ENCODE measurements around the gene FAM229A.

Gene FAM229A

DNA sequence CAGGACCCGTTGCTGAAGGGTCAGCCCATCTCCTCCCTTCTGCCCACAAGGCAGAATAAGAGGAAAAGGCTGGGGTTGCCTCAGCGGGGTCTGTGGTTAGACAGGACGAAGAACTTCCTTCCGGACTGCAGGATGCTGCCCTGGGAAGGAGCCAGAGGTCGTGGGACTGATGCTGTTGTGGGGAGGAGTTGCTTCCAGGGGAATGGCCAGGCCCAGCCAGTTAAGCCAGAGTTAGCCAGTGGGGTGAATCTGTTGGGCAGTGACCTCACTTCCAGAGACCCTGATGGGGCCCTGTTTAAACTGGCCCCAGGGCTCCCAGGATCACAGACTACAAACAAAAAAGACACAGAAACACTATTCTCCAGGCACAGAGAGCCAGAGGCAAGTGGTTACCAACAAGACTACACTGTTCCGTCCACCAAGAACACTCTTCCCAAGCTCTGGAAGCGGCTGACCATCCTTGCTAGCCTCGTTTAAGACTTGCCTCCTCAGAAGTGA, 13.0 kb downstream of the FAM229A start:
- TF ChIP-seq, protein P1, sequence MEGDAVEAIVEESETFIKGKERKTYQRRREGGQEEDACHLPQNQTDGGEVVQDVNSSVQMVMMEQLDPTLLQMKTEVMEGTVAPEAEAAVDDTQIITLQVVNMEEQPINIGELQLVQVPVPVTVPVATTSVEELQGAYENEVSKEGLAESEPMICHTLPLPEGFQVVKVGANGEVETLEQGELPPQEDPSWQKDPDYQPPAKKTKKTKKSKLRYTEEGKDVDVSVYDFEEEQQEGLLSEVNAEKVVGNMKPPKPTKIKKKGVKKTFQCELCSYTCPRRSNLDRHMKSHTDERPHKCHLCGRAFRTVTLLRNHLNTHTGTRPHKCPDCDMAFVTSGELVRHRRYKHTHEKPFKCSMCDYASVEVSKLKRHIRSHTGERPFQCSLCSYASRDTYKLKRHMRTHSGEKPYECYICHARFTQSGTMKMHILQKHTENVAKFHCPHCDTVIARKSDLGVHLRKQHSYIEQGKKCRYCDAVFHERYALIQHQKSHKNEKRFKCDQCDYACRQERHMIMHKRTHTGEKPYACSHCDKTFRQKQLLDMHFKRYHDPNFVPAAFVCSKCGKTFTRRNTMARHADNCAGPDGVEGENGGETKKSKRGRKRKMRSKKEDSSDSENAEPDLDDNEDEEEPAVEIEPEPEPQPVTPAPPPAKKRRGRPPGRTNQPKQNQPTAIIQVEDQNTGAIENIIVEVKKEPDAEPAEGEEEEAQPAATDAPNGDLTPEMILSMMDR (IDR thresholded peaks at IDR 0.05; ENCODE audit: borderline replicate concordance, control extremely low read depth, extremely low read depth, insufficient read depth, missing control alignments): no peak
- in situ Hi-C loops (cut with MboI; ENCODE audit: low sequenced_read_pairs, unreplicated experiment): no loop called here
- no peak for DNase-seq (ENCODE audit: low spot score)

DNA sequence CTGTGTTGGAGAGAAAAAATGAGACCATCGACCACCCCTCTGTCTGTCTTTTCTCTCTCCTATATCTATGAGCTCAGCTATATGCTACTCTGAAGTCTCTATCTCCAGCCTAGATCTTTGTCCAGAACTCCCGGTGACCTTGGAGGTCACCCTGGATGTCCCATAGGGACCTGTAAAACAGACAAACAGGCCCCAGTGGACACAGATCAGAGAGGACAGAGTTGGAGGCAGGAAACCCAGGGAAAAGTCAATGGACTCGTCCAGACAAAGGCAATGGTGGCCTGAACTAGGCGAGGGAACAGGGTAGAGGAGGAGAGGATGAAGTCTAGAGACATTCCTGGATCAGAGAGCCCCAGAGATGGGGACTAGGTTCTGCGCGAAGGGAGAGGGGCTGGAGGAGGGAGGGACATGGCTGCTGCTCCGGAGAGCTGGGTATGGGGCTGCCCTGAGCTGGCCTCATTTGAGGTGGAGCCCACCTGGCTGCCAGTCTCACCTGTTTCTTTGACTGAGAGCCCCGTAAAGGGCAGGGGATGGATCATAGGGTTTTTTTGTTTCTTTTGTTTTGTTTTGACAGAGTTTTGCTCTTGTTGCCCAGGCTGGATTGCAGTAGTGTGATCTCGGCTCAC, 15.6 kb downstream of the FAM229A start:
- DNase-seq (ENCODE audit: low spot score): no peak
- in situ Hi-C loops (cut with MboI; ENCODE audit: low sequenced_read_pairs, unreplicated experiment): no loop called here
- TF ChIP-seq, protein P1 (IDR thresholded peaks at IDR 0.05; ENCODE audit: borderline replicate concordance, control extremely low read depth, extremely low read depth, insufficient read depth, missing control alignments): no peak

DNA sequence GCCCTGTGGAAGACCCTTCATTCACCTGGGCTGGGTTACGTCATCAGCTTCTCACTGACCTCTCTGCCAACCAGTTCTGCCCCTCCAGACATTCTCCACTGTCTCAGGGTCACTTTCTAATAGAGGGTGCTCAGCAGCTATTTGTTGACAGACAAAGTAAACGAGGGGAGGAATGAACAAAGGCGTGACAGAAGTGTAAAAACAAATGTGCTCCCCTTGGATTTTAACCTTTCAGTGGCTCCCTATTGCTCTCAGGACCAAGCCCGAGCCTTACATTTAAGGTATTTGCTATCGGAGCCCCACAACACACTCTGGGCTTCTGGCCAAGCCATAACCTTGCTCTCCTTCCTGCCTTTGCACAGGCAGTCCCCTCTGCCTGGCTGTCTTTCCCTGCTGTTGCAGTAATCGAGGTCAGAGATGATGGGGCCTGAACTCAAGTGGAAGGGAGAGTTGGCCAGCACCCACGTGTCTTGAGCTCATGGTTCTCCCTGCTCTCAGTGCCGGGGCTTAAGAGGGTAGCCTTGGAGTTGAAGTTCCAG, 16.9 kb downstream of the FAM229A start:
- DNase-seq (ENCODE audit: low spot score): no peak
- TF ChIP-seq, protein P1 (IDR thresholded peaks at IDR 0.05; ENCODE audit: borderline replicate concordance, control extremely low read depth, extremely low read depth, insufficient read depth, missing control alignments): no peak
- in situ Hi-C loops (cut with MboI; ENCODE audit: low sequenced_read_pairs, unreplicated experiment): no loop called here

DNA sequence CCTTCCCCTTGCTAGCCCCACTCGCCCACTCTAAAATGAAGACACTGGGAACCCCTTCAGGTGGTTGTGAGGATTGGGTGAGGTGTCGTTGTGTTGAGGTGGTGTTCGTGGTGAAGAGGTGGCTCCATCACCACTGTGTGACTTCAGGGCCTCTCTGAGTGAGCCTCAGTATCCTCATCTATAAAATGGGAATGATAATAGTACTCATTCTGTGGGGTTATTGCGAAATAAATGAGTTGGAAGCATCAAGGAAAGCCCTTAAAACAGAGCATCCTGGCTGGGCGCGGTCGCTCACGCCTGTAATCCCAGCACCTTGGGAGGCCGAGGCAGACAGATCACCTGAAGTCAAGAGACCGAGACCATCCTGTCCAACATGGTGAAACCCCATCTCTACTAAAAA, 19.6 kb downstream of the FAM229A start:
- TF ChIP-seq, protein P1 (IDR thresholded peaks at IDR 0.05; ENCODE audit: borderline replicate concordance, control extremely low read depth, extremely low read depth, insufficient read depth, missing control alignments): no peak
- in situ Hi-C loops (cut with MboI; ENCODE audit: low sequenced_read_pairs, unreplicated experiment): no loop called here
- DNase-seq (ENCODE audit: low spot score): no peak

DNA sequence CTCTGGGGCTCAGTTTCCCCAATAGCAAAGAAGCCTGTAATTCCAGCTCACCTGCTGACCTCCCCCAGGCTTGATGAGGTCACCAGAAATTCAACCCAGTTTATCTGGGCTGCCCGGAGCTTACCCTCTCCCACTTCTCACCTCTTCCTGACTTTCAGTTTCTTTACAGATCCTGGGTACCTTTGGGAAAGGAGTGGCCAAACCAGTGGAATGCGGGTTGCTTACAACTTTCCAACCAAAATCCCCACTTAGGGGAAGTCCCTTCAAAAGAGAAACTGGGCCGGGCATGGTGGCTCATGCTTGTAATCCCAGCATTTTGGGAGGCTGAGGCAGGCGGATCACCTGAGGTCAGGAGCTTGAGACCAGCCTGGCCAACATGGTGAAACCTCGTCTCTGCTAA, 20.3 kb downstream of the FAM229A start:
- no peak for DNase-seq (ENCODE audit: low spot score)
- in situ Hi-C loops (cut with MboI; ENCODE audit: low sequenced_read_pairs, unreplicated experiment): no loop called here
- TF ChIP-seq, protein P1 (IDR thresholded peaks at IDR 0.05; ENCODE audit: borderline replicate concordance, control extremely low read depth, extremely low read depth, insufficient read depth, missing control alignments): no peak

DNA sequence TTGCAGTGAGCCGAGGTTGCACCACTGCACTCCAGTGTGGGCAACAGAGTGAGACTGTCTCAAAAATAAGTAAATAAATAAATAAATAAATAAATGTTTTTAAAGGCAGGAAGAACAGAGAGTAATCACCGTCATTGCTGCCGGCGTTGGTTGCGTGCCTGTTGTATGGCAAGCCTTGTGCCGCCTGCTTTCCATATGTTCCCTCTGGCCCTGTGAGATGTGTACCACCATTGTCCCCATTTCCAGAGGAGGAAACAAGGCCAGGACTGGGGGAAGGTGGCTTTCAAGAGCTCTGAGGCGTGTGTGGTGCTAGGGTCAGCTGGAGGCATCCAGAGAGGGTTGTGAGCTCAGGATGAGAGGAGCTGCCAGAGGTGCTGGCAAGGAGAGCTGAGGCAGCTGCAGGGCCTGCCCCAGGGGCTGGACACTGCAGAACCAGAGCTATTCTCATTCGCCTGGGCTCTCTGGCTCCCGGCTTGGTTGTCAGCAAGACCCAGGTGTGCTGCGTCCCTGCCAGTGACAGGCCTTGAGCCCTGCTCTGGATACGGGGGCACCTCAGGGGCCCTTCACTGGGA, 21.0 kb downstream of the FAM229A start:
- in situ Hi-C loops (cut with MboI; ENCODE audit: low sequenced_read_pairs, unreplicated experiment): no loop called here
- TF ChIP-seq, protein P1 (IDR thresholded peaks at IDR 0.05; ENCODE audit: borderline replicate concordance, control extremely low read depth, extremely low read depth, insufficient read depth, missing control alignments): no peak
- DNase-seq (ENCODE audit: low spot score): no peak
